Cardiac muscle cell (in vitro differentiated cells and primary cell): ENCODE results near the gene CDH4. TPM values are rescaled to one million over a fixed set of nuclear protein-coding genes. Genes with fewer than 3 reads are reported as not detected.

ENCODE experiments used
- DNase-seq, 2 donors: peaks; one replicate each; pipeline versions ENCODE4 v3.0.0 to v3.0.0-alpha.2; 2010 to 2017; ENCODE audit warnings: low read depth in 1 of 2, low spot score in 1 of 2
- H3K27ac ChIP-seq: fragments of 200-600 bp; sonication (generic); 2 replicates; pipeline ENCODE4 v1.5.1; 2016
- H3K27me3 ChIP-seq: fragments of 200-600 bp; sonication (generic); 2 replicates; pipeline ENCODE4 v1.6.0; 2016; ENCODE audit warnings: control low read depth
- H3K36me3 ChIP-seq: fragments of 200-600 bp; sonication (generic); 2 replicates; pipeline ENCODE4 v1.5.1; 2016; ENCODE audit warnings: control low read depth
- H3K4me1 ChIP-seq: fragments of 200-600 bp; sonication (generic); 2 replicates; pipeline ENCODE4 v1.8.1; 2017; ENCODE audit warnings: low read depth, mild to moderate bottlenecking, mixed run types
- H3K4me3 ChIP-seq: fragments of 200-600 bp; sonication (generic); 2 replicates; pipeline ENCODE4 v1.5.1; 2016; ENCODE audit warnings: mild to moderate bottlenecking
- H3K9me3 ChIP-seq: fragments of 200-600 bp; sonication (generic); 2 replicates; pipeline ENCODE4 v1.5.1; 2017; ENCODE audit warnings: low read depth, mild to moderate bottlenecking, control low read depth
- CTCF ChIP-seq: IDR thresholded peaks from 2 replicates; pipeline ENCODE4 v1.5.1; 2012; ENCODE audit warnings: low read depth, mild to moderate bottlenecking, low read length
- polyA plus RNA-seq: library from polyadenylated mRNA; unstranded; fragments of >200 nt; fragmentation: Nextera tagmentation; extraction: Ambion mirVana; gene quantifications from 2 replicates; pipeline ENCODE4 v1.2.1, GENCODE V29; 2016
- total RNA-seq: library from RNA; depleted of rRNA; stranded (reverse); fragments of >200 nt; gene quantifications from 2 replicates; pipeline ENCODE4 v1.2.3, GENCODE V29; 2016

Gene CDH4
- total and polyA plus RNA-seq, 2 experiments from 2014 or later = 0.43 to 0.80 TPM

DNA sequence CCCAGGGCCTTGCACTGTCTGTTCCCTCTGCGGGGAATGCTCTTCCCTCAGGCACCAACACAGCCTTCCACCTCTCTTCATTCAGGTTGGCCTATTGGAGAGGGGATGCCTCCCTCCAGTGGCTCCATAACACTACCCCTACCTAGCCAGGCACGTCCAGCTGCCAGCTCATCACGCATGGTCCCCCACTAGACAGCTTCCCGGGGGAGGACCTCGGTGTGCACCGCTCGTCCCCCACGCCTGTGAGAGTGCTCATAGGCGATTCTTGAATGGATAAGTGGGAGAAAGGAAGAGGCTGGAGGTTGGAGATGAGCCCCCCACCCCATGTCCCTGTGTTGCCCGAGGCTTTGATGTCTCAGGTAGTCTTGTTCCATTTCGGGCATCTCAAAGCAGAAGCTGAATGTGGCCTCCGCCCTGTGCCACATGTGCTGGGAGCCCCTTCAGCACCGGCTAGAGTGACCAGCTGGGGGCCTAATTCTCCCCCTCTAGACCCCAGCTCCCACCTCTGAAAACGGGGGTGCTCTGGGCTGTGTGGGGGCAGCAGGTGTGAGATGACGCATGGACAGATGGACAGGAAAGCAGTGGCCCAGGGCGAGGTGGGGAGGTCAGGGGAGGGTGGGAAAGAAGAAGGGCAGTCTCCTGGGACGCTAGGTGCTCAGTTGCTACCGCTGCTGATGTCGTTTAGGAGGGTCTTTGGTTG lies 480.6 kb downstream of the CDH4 start:
- Histone ChIP-seq H3K4me1 (no peaks in the 10 kb centered on the region), H3K27me3 (no peaks in the 10 kb centered on the region), H3K4me3 (no peak overlapping the region), H3K9me3 (no peaks in the 10 kb centered on the region), H3K27ac (no peak overlapping the region), H3K36me3 (no peaks in the 10 kb centered on the region)
- TF ChIP-seq CTCF = no peak
- no peak for DNase-seq

DNA sequence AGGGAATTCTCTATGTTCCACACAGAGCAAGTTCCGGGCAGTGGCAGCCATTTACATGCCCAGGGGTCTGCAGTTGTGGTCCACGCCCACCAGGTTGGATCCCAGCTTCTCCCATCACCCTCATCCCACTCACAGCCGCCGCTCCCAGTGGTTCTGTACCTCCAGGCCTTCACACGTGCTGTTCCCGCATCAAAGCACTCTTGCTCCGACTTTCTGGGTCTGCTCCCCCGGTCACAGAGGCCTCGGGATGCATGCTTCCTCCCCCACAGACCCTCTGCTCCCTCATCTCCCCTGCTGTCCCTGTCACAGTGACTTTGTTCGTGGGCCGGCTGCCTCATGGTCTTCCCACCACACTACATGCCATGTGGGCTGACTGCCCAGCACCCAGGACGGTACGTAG lies 481.2 kb downstream of the CDH4 start:
- H3K27ac ChIP-seq = no peak overlapping the region
- no peaks in the 10 kb centered on the region for H3K4me1 ChIP-seq
- TF ChIP-seq CTCF = no peak
- no peaks in the 10 kb centered on the region for H3K27me3 ChIP-seq
- no peak overlapping the region for H3K4me3 ChIP-seq
- DNase-seq = no peak
- no peaks in the 10 kb centered on the region for H3K9me3 ChIP-seq
- no peaks in the 10 kb centered on the region for H3K36me3 ChIP-seq

DNA sequence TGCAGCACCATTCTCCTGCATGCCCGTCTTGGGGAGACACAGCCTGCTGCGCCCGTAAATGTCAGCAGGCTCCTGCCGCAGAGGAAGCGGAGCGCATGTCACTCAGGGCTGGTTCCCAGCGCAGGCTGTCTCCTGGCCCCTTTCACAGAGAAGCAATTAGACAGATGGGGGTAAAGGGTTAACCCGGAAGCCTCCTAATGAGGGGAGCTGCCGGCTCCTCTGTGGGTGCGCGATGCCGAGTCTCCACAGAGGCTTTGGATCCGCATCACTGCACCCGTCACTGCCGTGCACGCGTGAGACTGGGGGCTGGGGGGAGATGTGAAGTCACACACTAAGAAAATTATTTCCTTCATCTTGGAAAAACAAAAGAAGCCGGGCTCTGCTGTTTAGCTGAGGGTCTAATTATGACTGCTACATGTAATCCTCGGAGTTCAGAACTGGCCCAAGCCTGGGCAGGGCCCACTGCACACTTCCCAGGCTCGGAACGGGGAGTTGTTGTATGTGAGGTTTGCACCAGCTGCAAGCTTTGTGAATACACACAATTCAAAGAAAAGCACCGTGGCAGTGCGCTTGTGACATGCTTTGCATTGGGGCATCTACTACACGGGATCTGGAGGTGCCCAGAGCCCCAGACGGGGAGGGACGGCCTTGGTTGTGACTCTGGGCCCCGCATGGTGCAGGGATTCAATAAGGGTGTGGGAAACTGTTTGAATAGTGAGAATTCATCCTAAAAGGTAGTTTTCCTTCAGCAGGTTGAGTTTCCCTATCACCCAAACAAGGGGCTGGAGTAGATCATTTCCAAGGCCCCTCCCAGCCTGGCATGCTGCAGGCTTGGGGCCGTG lies 482.1 kb downstream of the CDH4 start:
- Histone ChIP-seq H3K27me3 (no peaks in the 10 kb centered on the region), H3K4me3 (no peak overlapping the region), H3K36me3 (no peaks in the 10 kb centered on the region), H3K4me1 (no peaks in the 10 kb centered on the region), H3K9me3 (no peaks in the 10 kb centered on the region), H3K27ac (no peak overlapping the region)
- DNase-seq = no peak
- no peak for TF ChIP-seq CTCF

- H3K27me3 ChIP-seq = no peaks in the 10 kb centered on the region
- no peak overlapping the region for H3K27ac ChIP-seq
Observed at GRCh38 chr20:61734733-61735502, 482.9 kb downstream of the CDH4 start.

GRCh38 chr20:61735503-61735785 lies 483.4 kb downstream of the CDH4 start:
- H3K36me3 ChIP-seq = no peaks in the 10 kb centered on the region
- no peaks in the 10 kb centered on the region for H3K9me3 ChIP-seq
- H3K4me1 ChIP-seq = no peaks in the 10 kb centered on the region
- TF ChIP-seq CTCF = no peak
- no peak overlapping the region for H3K4me3 ChIP-seq
- no peaks in the 10 kb centered on the region for H3K27me3 ChIP-seq
- no peak for DNase-seq
- H3K27ac ChIP-seq = no peak overlapping the region

More at GRCh38 chr20:61734733-61735502, 482.9 kb downstream of the CDH4 start:
- Histone ChIP-seq H3K36me3 (no peaks in the 10 kb centered on the region), H3K4me3 (no peak overlapping the region), H3K4me1 (no peaks in the 10 kb centered on the region), H3K9me3 (no peaks in the 10 kb centered on the region)
- no peak for TF ChIP-seq CTCF
- no peak for DNase-seq
